MV-4-11 (cell line): ENCODE data around the gene WDR82.
"Not testable (repeated sequence)": the region's sequence is repeated elsewhere in the genome, so short reads cannot be mapped to it uniquely, and the experiment has no call there.

Experiments used
- DNase-seq: peaks from one replicate; lab custom pipeline; 2025; lab: John Stamatoyannopoulos, UW

Gene WDR82

DNA sequence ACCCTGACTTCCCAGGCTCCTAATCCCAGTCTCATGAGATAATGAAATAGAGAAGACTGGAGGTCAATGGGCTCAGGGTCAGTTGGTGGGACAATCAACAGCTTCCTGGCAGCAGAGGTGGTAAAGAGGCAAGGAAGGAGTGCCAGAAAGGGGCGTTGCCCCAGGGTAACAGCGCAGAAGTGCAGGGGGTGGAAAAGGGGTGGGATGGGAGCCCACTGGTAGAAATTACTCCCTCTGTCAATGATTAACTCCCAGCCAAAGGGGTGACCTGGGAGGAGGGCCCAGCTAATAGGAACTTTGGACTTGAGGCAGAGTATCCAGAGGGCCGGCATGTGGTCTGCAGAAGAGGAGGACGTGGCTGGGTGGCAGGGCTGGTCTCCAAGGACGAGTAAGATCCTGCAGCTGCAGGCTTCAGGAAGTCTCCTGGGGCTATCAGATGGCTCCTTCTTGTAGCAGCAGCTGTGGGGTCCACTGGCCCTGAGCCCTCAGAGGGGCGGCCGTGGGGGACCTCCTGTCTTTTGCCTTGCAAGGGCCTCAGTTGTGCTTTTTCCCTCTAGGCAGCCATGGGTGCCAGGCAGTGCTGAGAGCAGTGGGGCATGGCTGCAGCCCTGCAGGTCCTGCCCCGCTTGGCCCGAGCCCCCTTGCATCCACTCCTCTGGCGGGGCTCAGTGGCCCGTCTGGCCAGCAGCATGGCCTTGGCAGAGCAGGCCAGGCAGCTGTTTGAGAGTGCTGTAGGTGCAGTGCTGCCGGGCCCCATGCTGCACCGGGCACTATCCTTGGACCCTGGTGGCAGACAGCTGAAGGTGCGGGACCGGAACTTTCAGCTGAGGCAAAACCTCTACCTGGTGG, 11.5 kb upstream of the WDR82 start:
- no peak for DNase-seq

DNA sequence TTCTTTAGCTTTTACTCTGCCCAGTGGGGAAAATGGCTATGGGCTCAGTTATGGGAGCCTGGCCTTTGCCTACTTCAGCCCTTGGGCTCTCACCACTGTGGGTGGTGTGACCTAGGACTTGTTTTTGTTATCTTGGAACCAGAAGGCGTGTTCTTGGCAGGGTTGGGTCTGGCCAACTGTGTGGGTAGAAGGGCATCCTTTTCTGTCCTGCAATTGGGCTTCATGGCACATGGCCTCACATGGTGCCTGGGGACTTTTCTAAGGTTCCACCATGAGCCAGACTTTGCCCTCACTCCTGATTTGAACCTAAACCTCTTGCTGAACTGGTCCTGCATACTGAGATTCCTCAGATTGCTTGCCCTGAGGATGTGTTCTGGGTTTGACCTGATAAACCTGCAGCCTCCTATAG, 10.9 kb upstream of the WDR82 start:
- no peak for DNase-seq

DNA sequence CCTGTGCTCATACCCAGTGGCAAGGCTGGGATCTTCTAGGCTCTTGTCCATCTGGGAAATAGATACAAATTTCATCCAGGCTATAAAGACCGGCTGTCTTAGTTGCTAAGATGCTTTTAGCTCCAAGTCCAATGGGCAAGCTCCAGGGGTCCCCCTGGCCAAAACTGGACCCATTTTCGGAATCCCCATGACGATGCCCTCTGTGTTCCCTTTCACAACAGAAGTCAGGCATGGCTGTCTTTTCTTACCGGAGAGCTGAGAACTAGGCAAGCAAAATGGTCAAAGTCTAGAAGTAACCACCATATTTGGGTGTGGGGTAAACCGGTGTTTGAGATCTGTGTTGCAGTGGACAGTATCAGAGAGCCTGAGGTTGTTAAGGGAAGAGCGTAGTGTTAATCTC, 10.2 kb upstream of the WDR82 start:
- DNase-seq, result no peak

- DNase-seq, result no peak
Measured at GRCh38 chr3:52286777-52287110, 8.3 kb upstream of the WDR82 start.

GRCh38 chr3:52284051-52284450, 5.6 kb upstream of the WDR82 start:
- not testable (repeated sequence) for DNase-seq

DNA sequence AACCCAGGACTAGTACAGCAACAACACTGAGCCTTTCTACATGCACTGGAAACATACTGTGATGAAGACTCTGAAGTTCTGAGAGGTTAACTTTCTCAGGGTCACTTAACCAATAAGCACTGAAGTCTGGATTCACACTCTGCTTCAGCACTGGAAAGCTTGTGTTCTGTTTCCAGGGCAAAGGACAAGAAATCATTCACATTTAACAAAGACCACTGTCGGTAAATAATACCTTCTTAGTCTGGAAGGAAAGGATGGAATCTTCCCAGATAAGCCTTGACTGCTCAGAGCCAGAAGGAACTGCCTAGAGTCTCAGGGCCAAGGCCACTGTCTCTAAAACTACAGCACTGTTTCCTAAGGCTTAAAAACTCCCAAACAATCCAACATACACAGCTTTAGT, 4.9 kb upstream of the WDR82 start:
- no peak for DNase-seq

DNA sequence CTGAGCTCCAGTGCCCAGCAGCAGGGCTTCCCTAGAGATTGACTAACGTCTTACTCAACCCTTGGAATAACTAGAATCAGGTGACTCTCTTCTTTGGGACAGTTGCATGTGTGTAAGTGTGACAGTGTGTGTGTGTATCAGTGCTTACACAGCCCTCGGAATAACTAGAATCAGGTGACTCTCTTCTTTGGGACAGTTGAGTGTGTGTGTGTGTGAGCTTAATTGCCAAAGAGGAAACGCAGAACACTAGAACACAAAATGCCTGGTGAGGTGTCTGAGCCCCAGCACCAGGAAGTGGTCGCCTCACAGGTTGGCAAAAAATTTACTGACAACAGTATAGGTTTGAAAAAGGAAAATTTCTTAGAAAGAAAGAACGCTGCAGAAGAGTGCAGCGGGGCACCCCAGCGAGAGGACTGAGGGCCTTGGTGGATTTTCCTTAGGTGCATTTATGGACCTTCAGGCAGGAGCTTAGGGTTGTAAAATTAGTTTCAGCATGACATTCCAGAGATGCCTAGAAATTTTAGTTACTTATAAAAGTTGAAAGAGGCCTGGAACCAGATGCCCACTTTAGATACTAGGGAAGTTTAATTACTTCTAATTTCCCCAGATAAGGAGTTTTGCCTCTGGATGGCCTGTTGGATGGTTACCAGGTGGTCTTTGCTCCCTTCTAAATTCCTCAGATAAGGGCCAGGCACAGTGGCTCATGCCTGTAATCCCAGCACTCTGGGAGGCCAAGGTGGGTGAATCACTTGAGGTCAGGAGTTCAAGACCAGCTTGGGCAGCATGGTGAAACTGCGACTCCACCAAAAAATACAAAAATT, 3.7 kb upstream of the WDR82 start:
- DNase-seq, result no peak

DNA sequence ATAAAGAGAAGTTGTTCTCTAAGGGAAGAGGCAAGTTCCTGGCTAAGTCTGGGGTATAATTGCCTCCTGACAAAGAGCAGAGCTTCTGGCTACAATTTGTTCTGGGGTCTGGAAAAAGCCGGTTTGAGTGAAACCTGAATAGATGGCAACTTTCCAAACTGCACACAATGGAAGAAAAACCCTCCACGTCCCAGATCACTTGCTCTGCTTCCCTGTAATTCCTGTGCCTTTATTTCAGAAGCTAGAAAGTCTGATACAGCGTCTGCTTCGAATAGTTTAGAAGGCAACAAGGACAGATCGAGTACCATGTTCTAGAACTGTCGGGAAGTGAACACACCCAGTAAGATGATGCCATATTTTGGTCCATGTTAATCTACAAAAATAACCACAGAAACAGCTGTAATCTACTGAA, 1.6 kb upstream of the WDR82 start:
- DNase-seq, result no peak

GRCh38 chr3:52279596-52279995, 1.1 kb upstream of the WDR82 start:
- DNase-seq, result no peak

GRCh38 chr3:52277972-52278509, 408 bp downstream of the WDR82 start:
- peak; percentile 21 for DNase-seq

DNA sequence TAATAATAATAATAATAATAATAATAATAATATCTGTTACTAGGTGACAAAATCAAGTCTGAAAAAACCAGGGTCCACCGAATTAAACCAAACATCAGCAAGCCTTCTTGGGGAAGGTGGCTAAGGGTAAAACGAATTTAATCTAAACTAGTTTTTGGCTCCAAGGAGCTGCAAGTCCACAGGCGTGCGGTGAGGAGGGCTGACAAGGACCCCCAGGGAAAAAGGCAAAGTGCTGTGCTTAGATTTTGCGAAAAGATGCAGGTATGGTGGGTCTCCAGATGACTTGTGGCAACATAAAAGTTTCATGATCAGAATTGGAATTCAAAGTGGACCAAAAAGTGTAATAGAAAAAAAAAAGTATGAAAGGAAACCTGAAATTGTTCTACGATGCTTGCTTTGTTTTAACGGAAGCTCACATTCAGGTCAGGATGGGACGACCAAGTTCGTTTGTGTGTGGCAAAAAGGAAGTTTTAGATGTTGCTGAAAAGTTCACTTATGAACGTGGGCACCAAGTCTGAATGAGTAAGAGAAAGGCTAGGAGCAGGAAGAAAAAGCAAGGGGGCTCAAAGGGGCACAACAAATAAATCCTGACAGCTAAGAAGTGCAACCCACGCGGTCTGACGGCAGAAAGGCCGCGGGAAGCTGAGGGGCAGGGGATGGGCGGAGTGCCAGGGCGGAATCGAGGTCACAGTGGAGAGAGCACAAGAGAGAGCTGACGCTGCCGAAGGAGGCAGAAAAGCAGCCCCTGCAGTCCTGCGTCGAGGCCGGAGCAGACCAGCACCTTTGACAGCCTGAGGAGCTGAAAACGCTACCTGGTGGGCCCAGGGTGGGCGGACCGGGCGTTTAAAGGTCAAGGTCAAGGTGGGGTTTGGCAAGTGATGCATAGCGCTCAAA, 1.1 kb downstream of the WDR82 start:
- peak; percentile 49 for DNase-seq

- DNase-seq, result not testable (repeated sequence)
Measured at GRCh38 chr3:52274781-52275180, 3.7 kb downstream of the WDR82 start.

DNA sequence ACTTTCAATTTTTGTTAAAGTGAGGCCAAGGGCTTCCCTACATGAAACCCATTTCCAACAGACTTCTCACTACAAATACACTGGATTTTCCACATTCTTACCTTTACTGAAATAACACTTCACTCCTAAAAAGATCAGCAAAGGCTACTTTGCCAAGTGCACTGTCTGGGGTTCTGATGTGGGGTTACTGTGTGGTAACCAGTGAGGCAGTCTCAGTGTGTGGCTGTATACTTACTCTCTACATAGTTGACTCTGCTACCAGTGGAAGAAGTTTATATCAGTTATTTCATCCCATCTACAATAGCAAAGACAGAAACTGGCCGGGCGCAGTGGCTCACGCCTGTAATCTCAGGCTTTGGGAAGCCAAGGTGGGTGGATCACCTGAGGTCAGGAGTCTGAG, 5.6 kb downstream of the WDR82 start:
- DNase-seq, result no peak

DNA sequence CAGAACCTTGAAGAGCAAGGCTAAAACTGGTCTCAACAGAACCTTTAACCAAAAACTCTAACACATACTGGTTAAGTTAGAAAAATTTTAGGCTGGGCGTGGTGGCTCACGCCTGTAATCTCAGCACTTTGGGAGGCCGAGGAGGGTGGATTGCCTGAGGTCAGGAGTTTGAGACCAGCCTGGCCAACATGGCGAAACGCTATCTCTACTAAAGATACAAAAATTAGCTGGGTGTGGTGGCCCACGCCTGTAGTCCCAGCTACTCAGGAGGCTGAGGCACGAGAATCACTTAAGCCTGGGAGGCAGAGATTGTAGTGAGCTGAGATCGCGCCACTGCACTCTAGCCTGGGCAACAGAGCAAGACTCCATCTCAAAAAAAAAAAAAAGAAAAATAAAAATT, 6.3 kb downstream of the WDR82 start:
- DNase-seq, result not testable (repeated sequence)

GRCh38 chr3:52270252-52270754, 8.1 kb downstream of the WDR82 start:
- peak; percentile 65 for DNase-seq

GRCh38 chr3:52269776-52270175, 8.7 kb downstream of the WDR82 start:
- DNase-seq, result no peak

DNA sequence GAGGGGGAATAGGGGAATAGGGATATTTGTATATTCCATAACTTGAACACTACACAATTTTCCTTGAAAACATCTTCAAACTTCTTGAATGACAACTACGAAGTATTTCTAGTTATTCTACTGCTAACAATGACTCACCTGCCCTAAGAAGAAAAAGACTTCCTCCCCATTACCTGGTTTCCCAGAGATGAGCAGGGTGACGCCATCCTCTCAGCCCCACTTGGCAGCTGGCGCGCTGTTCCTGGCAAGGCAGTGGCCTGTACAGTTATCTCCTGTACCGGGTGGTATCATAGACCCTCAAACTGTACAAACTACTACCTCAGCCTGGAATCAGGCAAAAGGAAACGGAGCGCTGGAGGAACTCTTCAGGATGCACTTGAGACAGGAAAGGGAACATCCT, 10.4 kb downstream of the WDR82 start:
- no peak for DNase-seq

DNA sequence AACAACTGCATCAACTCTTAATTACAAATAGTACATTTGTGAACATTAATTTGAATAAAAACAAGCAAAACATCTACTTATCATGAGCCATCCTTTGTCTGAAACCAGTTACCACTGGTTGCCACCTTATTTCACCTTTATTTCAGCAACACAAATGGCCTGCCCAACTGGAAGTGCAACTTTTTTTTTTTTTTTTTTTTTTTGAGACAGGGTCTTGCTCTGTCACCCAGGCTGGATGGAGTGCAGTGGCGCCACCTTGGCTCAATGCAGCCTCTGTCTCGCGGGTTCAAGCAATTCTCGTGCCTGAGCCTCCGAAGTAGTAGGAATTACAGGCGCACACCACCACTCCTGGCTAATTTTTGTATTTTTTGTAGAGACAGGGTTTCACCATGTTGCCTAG, 13.1 kb downstream of the WDR82 start:
- peak; percentile 3 for DNase-seq

DNA sequence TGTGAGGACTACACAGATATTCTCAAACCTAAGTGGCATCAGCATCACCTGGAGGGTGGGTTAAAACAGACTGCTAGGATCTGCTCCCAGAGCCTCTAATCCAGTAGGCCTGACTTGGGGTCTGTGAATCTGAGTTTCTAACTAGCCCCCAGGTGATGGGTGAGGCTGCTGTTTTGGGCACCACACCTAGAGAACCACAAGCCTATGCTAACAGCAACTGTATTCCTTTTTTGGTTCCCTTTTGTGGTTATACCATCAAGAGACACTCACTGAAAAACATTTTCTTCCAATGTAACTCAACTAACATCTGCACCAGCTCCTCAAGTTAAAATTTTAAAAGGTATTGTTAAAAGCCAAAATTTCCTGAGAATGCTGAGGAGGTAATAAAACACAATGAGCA, 16.0 kb downstream of the WDR82 start:
- no peak for DNase-seq

DNA sequence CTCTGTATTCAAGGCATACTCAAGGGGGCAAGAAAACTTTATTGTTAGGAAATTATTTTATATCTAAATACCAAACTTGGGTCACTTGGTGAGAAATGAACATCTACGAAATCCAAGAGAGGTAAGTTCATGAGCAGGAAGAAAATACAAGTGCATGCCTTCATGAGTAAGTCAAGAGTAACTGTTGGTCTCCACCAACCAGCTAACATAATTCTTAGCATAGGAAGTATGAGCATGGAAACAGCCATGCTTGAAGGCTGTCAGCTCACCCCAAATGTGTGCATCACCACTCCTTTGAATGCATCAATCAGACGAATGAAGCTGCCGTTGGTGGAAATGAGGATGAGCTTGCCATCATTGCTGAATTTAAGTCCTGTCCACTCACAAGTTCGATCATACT, 19.0 kb downstream of the WDR82 start:
- no peak for DNase-seq

DNA sequence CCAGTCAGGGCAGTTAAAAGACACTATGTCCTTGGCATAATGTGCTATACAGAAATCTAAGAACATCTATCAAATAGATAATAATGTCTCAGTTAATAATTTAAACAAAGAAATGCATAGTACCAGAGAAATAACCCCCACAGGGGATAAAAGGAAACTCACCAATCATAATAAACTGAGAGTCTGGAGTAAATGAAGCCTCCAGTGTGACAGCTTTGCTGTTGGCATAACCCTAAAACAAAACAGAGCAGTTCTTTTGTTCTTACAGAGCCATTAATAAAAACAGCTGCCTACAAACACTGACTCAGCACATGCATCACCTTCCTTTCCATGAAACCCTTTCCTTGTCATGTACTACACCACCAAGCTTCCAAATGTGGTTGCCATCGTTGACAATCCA, 19.4 kb downstream of the WDR82 start:
- no peak for DNase-seq

GRCh38 chr3:52257911-52258310, 20.5 kb downstream of the WDR82 start:
- no peak for DNase-seq
